GM12878 (cell line): ENCODE results near the gene TRIP12. TPM values are rescaled to one million over a fixed set of nuclear protein-coding genes. Genes with fewer than 3 reads are reported as not detected.

Experiments used
- ATAC-seq: fragments of 200-7000 bp; cut with Tn5 transposase; 3 replicates; pipeline ENCODE4 v1.9.1; 2020; ENCODE audit warnings: mild to moderate bottlenecking, moderate library complexity
- BruUV-seq: library from RNA; stranded (reverse); fragments of 400-500 nt; replicated peaks from 2 replicates; lab custom pipeline; 2021; lab: Mats Ljungman, UMichigan
- CTCF ChIA-PET: fragments of 300-600 bp; sonication (Branson Sonifier 250); formaldehyde crosslinking; extraction: SDS; loops from one replicate; lab custom pipeline; 2021; ENCODE audit warnings: inconsistent platforms; lab: Yijun Ruan, JAX
- POLR2A ChIA-PET: fragments of 350-600 bp; formaldehyde crosslinking; extraction: SDS; loops from one replicate; lab custom pipeline; 2021; ENCODE audit warnings: inconsistent platforms; lab: Charles Lee
- RAD21 ChIA-PET: fragments of 300-600 bp; sonication (Branson Sonifier 250); formaldehyde crosslinking; loops from one replicate; lab custom pipeline; 2023; ENCODE audit warnings: antibody characterized with exemption; ENCODE audit not compliant: unreplicated experiment; lab: Charles Lee
- SMC1A ChIA-PET: fragments of 300-600 bp; sonication (Branson Sonifier 250); formaldehyde crosslinking; loops from one replicate; lab custom pipeline; 2023; ENCODE audit not compliant: unreplicated experiment, uncharacterized antibody; lab: Charles Lee
- DNase-seq: peaks from one replicate; pipeline ENCODE4 v3.0.0-alpha.2; 2011; ENCODE audit warnings: low read depth, low spot score
- FAIRE-seq: peaks from 3 replicates; lab custom pipeline; 2011; peaks lifted over from hg19 to GRCh38; lab: Jason Lieb, UNC
- H2AFZ ChIP-seq: 2 replicates; pipeline ENCODE4 v1.6.0; 2011; ENCODE audit warnings: low read depth, low read length, control low read depth; ENCODE audit not compliant: control insufficient read depth
- H3K27ac ChIP-seq: 2 replicates; pipeline ENCODE4 v1.5.1; 2011; ENCODE audit warnings: control low read depth; ENCODE audit not compliant: control insufficient read depth, insufficient read depth
- H3K27me3 ChIP-seq, 2 experiments: replicated peaks in 1 of 2; 2 replicates each; pipeline versions ENCODE4 v1.6.0 to v1.6.1; 2011; ENCODE audit warnings: low read length in 1 of 2; ENCODE audit not compliant: control insufficient read depth in 2 of 2, insufficient read depth in 2 of 2
- H3K36me3 ChIP-seq, 2 experiments: 2 replicates each; pipeline ENCODE4 v1.5.1; 2011; ENCODE audit warnings: low read length in 1 of 2; ENCODE audit not compliant: control insufficient read depth in 2 of 2, insufficient read depth in 2 of 2
- H3K4me1 ChIP-seq: 2 replicates; pipeline ENCODE4 v1.6.1; 2011; ENCODE audit warnings: mild to moderate bottlenecking, low read length, moderate library complexity, mixed read lengths; ENCODE audit not compliant: control insufficient read depth, insufficient read depth
- H3K4me2 ChIP-seq: 2 replicates; pipeline ENCODE4 v1.6.0; 2011; ENCODE audit warnings: control low read depth; ENCODE audit not compliant: control insufficient read depth, insufficient read depth
- H3K4me3 ChIP-seq: fragments of 200-600 bp; sonication (generic); 2 replicates; pipeline ENCODE4 v1.5.1; 2016
- H3K79me2 ChIP-seq: 2 replicates; pipeline ENCODE4 v1.6.0; 2011; ENCODE audit warnings: low read length; ENCODE audit not compliant: control insufficient read depth, insufficient read depth
- H3K9ac ChIP-seq: 2 replicates; pipeline ENCODE4 v1.8.0; 2011; ENCODE audit warnings: low read length, control low read depth, mixed read lengths; ENCODE audit not compliant: control insufficient read depth, insufficient read depth
- H3K9me3 ChIP-seq: replicated peaks from 3 replicates; pipeline ENCODE4 v1.5.1; 2011; ENCODE audit warnings: mild to moderate bottlenecking, low read length; ENCODE audit not compliant: control insufficient read depth, insufficient read depth
- H4K20me1 ChIP-seq: 2 replicates; pipeline ENCODE4 v1.6.0; 2011; ENCODE audit not compliant: control insufficient read depth, insufficient read depth
- BRCA1 ChIP-seq: IDR thresholded peaks from 2 replicates; pipeline ENCODE4 v1.6.1; 2011; ENCODE audit warnings: low read depth, low read length, improper control_type of control experiment
- E2F8 ChIP-seq: fragments of 450-650 bp; IDR thresholded peaks from 2 replicates; pipeline ENCODE4 v1.6.1; 2018; ENCODE audit warnings: mild to moderate bottlenecking, low read depth, moderate library complexity; ENCODE audit not compliant: partially characterized antibody
- ETV6 ChIP-seq, 2 experiments: fragments of 450-650 bp in 1 of 2; IDR thresholded peaks in 1 of 2; conservative IDR thresholded peaks in 1 of 2; 2 replicates each; pipeline ENCODE4 v1.6.1; 2014; ENCODE audit warnings: antibody characterized with exemption in 1 of 2, borderline replicate concordance in 1 of 2, low read depth in 1 of 2, mild to moderate bottlenecking in 1 of 2, moderate library complexity in 1 of 2
- FOS ChIP-seq: IDR thresholded peaks from 3 replicates; pipeline ENCODE4 v1.6.1; 2011; ENCODE audit warnings: borderline replicate concordance; ENCODE audit not compliant: insufficient read length; ENCODE audit errors: extremely low read depth
- NFYA ChIP-seq: IDR thresholded peaks from 2 replicates; pipeline ENCODE4 v1.6.1; 2011; ENCODE audit warnings: low read depth, mild to moderate bottlenecking, low read length, improper control_type of control experiment, borderline replicate concordance
- NKRF ChIP-seq: fragments of 450-650 bp; conservative IDR thresholded peaks from 2 replicates; pipeline ENCODE4 v1.6.1; 2017; ENCODE audit warnings: mild to moderate bottlenecking, moderate library complexity
- NR2C1 ChIP-seq: fragments of 450-650 bp; IDR thresholded peaks from 2 replicates; pipeline ENCODE4 v1.6.1; 2017; ENCODE audit warnings: antibody characterized with exemption, mild to moderate bottlenecking, moderate library complexity
- POLR2AphosphoS2 ChIP-seq: IDR thresholded peaks from 2 replicates; pipeline ENCODE4 v1.6.1; 2011; ENCODE audit warnings: low read depth, mild to moderate bottlenecking, low read length, improper control_type of control experiment, moderate library complexity
- SIN3A ChIP-seq: IDR thresholded peaks from 2 replicates; pipeline ENCODE4 v1.6.1; 2012; ENCODE audit warnings: low read depth, low read length, improper control_type of control experiment
- ZBTB40 ChIP-seq: fragments of 450-650 bp; IDR thresholded peaks from 2 replicates; pipeline ENCODE4 v1.6.1; 2016; ENCODE audit warnings: mild to moderate bottlenecking, moderate library complexity, borderline replicate concordance
- ZNF207 ChIP-seq: fragments of 450-650 bp; IDR thresholded peaks from 2 replicates; pipeline ENCODE4 v1.6.1; 2014; ENCODE audit warnings: antibody characterized with exemption, mild to moderate bottlenecking, borderline replicate concordance
- ZNF24 ChIP-seq: fragments of 450-650 bp; IDR thresholded peaks from 2 replicates; pipeline ENCODE4 v1.6.1; 2017; ENCODE audit warnings: antibody characterized with exemption, mild to moderate bottlenecking
- WGBS: methylation state at CpG from one replicate; pipeline ENCODE4 v1.1.6; 2016; ENCODE audit warnings: low lambda C conversion rate; ENCODE audit not compliant: insufficient replicate concordance, insufficient coverage; ENCODE audit errors: missing lambda C conversion rate; 5-methylcytosine and 5-hydroxymethylcytosine counted together
- in situ Hi-C: fragments of 300-500 bp; cut with MboI; formaldehyde crosslinking; loops from 9 replicates; pipeline ENCODE4 v1.14.3; 2018; ENCODE audit warnings: mixed read lengths
- intact Hi-C: fragments of 100-400 bp; cut with micrococcal nuclease; formaldehyde crosslinking; loops from one replicate; pipeline ENCODE4 v1.14.2; 2022; ENCODE audit not compliant: unreplicated experiment
- polyA plus RNA-seq, 11 experiments: library from polyadenylated mRNA; depleted of rRNA in 4 of 11; unstranded in 6 of 11; stranded (reverse) in 5 of 11; fragments of >200 nt; fragmentation: Nextera tagmentation in 4 of 11; fragmentation: Illumina TruSeq in 1 of 11; extraction: Ambion mirVana in 4 of 11; extraction: Trizol in 1 of 11; gene quantifications; 1 replicate in 1 of 11; 2 replicates in 10 of 11; pipeline versions ENCODE4 v1.2.1 to v1.2.3, GENCODE V29; 2011 to 2016; ENCODE audit warnings: inconsistent platforms in 2 of 11, missing spikeins in 2 of 11, low read depth in 1 of 11
- total RNA-seq, 4 experiments: library from RNA; depleted of rRNA in 3 of 4; stranded (reverse); fragments of >200 nt in 3 of 4; fragmentation: Illumina TruSeq in 1 of 4; extraction: Trizol in 1 of 4; gene quantifications; 2 replicates each; pipeline versions ENCODE4 v1.2.1 to v1.2.3, GENCODE V29; 2013 to 2021
- TF ChIP-seq, protein P1 (sequence below): fragments of 450-650 bp; IDR thresholded peaks from 2 replicates; pipeline ENCODE4 v1.6.1; 2017; ENCODE audit warnings: borderline replicate concordance

TRIP12 gene
- total and polyA plus RNA-seq, 10 of the 15 experiments (the other 5 are each of a cell fraction or from before 2014, with no cell fraction given) = 23.1 to 207 (median 97.0) TPM

- no peak for DNase-seq
- H3K9me3 ChIP-seq = no peaks in the 10 kb centered on the region; the same call in 2 of the 3 replicates
- peaks cover 0 to 18% of the 10 kb centered on the region in 2 experiments; a peak in 3 of 4 replicates for H3K36me3 ChIP-seq
- no peak for FAIRE-seq
- RAD21 ChIA-PET = interaction anchor here (0.7 kb wide), 1 partner anchor 64 kb away, joined by 3 read pairs; no protein-coding TSS in a partner anchor
- no peak overlapping the region for H3K4me2 ChIP-seq
- 94% methylated on average over 2 of the region's 2 CpGs for WGBS
- no peak overlapping the region for H3K4me3 ChIP-seq
- SMC1A ChIA-PET = interaction anchor here (1.4 to 2.0 kb wide), 3 partner anchors 9 to 64 kb away, joined by 5 to 10 read pairs (median 6); no protein-coding TSS in a partner anchor
- intact Hi-C loops (no loop called here), in situ Hi-C loops (no loop called here)
- no peak overlapping the region for H3K27ac ChIP-seq
- ATAC-seq = no peak
- POLR2A ChIA-PET = interaction anchor here (0.6 to 1.2 kb wide), 4 partner anchors 9 to 1285 kb away, joined by 3 to 4 read pairs (median 3); no protein-coding TSS in a partner anchor
- no TSS peak for BruUV-seq
- no peaks in the 10 kb centered on the region for H3K4me1 ChIP-seq
- H2AFZ ChIP-seq = no peak overlapping the region
- no peak overlapping the region for H3K9ac ChIP-seq
- H4K20me1 ChIP-seq = no peaks in the 10 kb centered on the region
- H3K27me3 ChIP-seq = no peaks in the 10 kb centered on the region
- H3K79me2 ChIP-seq = peaks cover 66% of the 10 kb centered on the region
- CTCF ChIA-PET = interaction anchor here (0.7 to 3.1 kb wide), 4 partner anchors 12 to 84 kb away, joined by 3 to 15 read pairs (median 4); no protein-coding TSS in a partner anchor
- no peak for TF ChIP-seq FOS
- no peak for TF ChIP-seq SIN3A
- TF ChIP-seq ZNF24 = no peak
- TF ChIP-seq NKRF = no peak
- TF ChIP-seq POLR2AphosphoS2 = no peak
- no peak for TF ChIP-seq ZNF207
- no peak for TF ChIP-seq ETV6 (conservative IDR thresholded peaks at IDR 0.05 in 1 of 2, IDR thresholded peaks at IDR 0.05 in 1 of 2; ENCODE audit: borderline replicate concordance in 1 of 2, low read depth in 1 of 2)
- no peak for TF ChIP-seq NFYA
- no peak for TF ChIP-seq E2F8
- no peak for TF ChIP-seq ZBTB40
- TF ChIP-seq, protein P1, sequence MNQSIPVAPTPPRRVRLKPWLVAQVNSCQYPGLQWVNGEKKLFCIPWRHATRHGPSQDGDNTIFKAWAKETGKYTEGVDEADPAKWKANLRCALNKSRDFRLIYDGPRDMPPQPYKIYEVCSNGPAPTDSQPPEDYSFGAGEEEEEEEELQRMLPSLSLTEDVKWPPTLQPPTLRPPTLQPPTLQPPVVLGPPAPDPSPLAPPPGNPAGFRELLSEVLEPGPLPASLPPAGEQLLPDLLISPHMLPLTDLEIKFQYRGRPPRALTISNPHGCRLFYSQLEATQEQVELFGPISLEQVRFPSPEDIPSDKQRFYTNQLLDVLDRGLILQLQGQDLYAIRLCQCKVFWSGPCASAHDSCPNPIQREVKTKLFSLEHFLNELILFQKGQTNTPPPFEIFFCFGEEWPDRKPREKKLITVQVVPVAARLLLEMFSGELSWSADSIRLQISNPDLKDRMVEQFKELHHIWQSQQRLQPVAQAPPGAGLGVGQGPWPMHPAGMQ = no peak
- TF ChIP-seq BRCA1 = no peak
- no peak for TF ChIP-seq NR2C1
Observed at GRCh38 chr2:229865033-229865432, 56.8 kb downstream of the TRIP12 start.
